Stimulated activated CD4-positive, alpha-beta T cell treated with anti-CD3 and anti-CD28 coated beads, Interleukin-2, amount 100 ng/mL, for 24 hours (primary cell): Measurements from ENCODE around the gene RAB39B.
A peak's percentile ranks its signal among the peaks of the same experiment; 100 is the strongest.
"Not testable (repeated sequence)": the region's sequence is repeated elsewhere in the genome, so short reads cannot be mapped to it uniquely, and the experiment has no call there.

Source experiments
- DNase-seq, 2 donors: peaks; one replicate each; pipeline ENCODE4 v3.0.0-alpha.2; 2020

RAB39B gene

GRCh38 chrX:155263854-155264628, at the start of gene RAB39B:
Gene RAB39B, minus strand, starts transcription at chrX:155264491. Its CDS starts 203 bp downstream, at chrX:155264288.
- DNase-seq = peak; percentile 75 to 76

GRCh38 chrX:155313766-155314165, 49.5 kb upstream of the RAB39B start:
- DNase-seq = no peak

GRCh38 chrX:155293771-155294170, 29.5 kb upstream of the RAB39B start:
- no peak for DNase-seq

GRCh38 chrX:155279873-155280272, 15.6 kb upstream of the RAB39B start:
- no peak for DNase-seq

- no peak for DNase-seq
Measured at GRCh38 chrX:155270969-155271368, 6.7 kb upstream of the RAB39B start.

- DNase-seq = not testable (repeated sequence)
Measured at GRCh38 chrX:155267995-155268394, 3.7 kb upstream of the RAB39B start.

GRCh38 chrX:155266439-155266838, 2.1 kb upstream of the RAB39B start:
- DNase-seq = no peak

- no peak for DNase-seq
Measured at GRCh38 chrX:155262970-155263754, 1.1 kb downstream of the RAB39B start.

- no peak for DNase-seq
Measured at GRCh38 chrX:155259752-155260151, 4.5 kb downstream of the RAB39B start.

GRCh38 chrX:155251391-155251790, 12.9 kb downstream of the RAB39B start:
- DNase-seq = no peak

GRCh38 chrX:155247497-155247896, 16.8 kb downstream of the RAB39B start:
- no peak for DNase-seq

- no peak for DNase-seq
Measured at GRCh38 chrX:155246748-155247147, 17.5 kb downstream of the RAB39B start.

- DNase-seq = no peak
Measured at GRCh38 chrX:155242300-155242699, 22.0 kb downstream of the RAB39B start.

- DNase-seq = no peak
Measured at GRCh38 chrX:155237719-155238118, 26.6 kb downstream of the RAB39B start.

GRCh38 chrX:155235891-155236290, 28.4 kb downstream of the RAB39B start:
- DNase-seq = no peak

- no peak for DNase-seq
Measured at GRCh38 chrX:155231163-155231562, 33.1 kb downstream of the RAB39B start.

- DNase-seq = no peak
Measured at GRCh38 chrX:155225774-155226173, 38.5 kb downstream of the RAB39B start.

- not testable (repeated sequence) for DNase-seq
Measured at GRCh38 chrX:155223746-155224145, 40.5 kb downstream of the RAB39B start.

GRCh38 chrX:155221351-155221750, 42.9 kb downstream of the RAB39B start:
- no peak for DNase-seq

- DNase-seq = no peak
Measured at GRCh38 chrX:155218777-155219176, 45.5 kb downstream of the RAB39B start.

- no peak for DNase-seq
Measured at GRCh38 chrX:155216940-155217440, 47.3 kb downstream of the RAB39B start.

- DNase-seq = peak; percentile 83 to 84
Measured at GRCh38 chrX:155216179-155216939, 47.9 kb downstream of the RAB39B start, which contains the start of gene VBP1. Gene VBP1, plus strand, starts transcription at chrX:155216460. Its CDS starts 23 bp downstream, at chrX:155216483.
